NCI-H748 treated with DMSO at 0.1 percent for 48 hours (cell line): ENCODE data around the gene SPECC1.
"Not testable (repeated sequence)": the region's sequence is repeated elsewhere in the genome, so short reads cannot be mapped to it uniquely, and the experiment has no call there.

Source experiments
- DNase-seq: peaks from one replicate; lab custom pipeline; 2025; lab: John Stamatoyannopoulos, UW

Gene SPECC1

DNA sequence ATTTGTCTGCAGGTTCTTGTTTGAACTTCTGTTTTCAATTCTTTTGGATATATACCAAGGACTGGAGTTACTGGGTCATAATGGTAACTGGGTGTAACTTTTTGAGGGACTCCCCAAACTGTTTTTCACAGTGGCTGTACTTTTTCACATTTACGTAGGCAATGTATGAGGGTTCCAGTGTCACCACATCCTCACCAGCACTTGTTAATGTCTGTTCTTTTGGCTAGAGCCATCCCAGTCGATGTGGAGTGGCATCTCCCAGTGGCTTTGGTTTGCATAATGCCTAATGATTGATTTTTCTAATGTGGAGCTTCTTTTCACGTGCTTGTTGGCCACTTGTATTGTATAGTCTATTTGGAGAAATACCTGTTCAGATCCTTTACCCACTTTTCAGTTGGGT is 59.3 kb downstream of the SPECC1 start:
- no peak for DNase-seq

DNA sequence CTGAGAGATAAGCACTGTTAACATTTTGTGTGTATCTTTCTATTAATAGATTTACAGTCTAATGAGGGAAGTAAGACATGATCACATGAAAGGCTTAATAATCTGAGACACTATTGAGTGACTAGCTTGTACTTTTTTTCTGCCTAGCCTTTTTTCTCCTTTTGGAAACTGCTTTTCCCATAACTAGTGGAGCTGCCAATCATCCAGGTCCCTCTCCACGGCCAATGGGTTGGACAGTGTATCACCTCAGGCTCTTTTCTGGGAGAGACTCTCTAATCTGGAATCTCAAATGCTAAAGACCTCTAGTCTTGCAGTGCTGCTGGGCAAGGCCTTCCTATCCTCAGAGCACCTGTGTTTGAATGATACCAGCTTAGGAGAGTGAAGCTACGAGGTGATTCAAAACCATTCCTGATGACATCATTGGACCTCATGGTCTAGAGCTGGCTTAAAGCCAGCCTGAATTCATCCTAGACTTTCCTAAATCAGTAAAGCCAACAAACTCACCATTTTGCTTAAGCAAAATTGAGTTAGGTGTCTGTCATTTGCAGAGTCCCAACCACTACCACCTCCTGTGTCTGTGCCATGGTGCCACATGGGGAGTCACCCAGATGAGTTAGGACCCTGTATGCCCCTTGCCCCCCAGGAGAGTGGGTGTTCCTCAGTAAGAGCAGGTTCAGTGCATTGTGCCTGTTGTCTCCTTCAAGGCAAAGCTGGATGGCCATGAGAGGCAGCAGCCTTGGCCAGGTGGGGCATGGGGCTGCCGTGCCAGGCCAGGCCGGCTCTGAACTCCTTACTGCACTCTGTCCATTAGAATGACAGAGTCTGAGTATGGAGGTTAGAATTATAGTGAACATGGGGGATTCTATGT is 62.9 kb downstream of the SPECC1 start:
- DNase-seq = no peak

DNA sequence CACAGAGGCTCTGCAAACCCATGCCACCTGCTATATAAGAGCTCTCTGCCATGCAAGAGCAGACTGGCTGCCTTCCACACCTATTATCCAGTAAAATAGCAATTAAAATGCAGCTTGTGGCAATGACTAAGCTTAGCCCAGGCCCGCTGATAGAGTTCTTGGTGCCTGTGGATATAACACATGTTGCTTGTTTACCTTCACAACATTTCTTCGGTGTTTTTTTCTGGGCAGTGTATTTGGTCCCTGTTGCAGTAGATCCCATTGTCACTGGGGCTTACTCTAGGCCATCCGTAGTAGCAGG is 63.5 kb downstream of the SPECC1 start:
- DNase-seq = no peak

DNA sequence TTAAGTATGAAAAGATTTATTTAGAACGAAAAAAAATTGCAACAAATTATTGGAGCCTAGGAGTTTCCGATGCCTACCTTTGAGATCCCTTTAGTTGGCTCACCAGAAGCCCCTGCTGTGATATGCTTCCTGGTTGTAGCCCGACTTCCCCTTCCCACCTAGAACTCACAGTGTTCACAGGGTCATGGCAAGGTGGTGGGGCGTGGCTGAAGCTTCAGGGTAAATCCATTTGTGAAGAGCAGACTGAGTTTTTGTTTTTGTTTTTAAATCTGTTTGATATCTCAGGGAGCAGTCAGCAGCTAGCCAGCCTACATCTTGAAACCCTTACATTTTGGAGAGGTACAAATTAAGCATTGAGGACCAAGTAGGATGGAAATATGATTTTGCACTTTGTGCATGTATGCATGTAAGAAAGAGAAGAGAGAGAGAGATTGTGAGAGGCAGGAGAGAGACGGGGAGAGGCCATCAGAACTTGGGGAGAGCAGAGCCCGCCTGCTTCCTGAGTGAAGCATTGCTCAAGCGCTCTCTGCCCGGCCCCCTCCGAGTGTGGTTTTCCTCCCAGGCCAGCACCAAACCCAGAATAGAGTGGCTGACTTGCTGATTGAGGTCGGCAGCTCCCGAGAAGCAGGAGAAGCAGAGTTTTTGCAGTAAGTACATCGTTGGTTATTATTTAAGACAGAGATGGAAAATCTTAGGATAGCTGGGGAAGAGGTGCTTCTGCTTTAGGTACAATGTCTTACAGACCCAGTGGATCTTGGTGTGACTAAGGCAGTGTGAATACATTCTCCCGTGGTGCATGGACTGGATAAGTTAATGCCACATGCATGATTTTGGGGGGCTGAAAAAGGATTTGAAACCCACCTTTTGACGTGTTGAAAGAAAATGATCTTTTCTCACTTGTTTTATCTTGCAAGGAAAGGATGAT is 64.2 kb downstream of the SPECC1 start:
- no peak for DNase-seq

DNA sequence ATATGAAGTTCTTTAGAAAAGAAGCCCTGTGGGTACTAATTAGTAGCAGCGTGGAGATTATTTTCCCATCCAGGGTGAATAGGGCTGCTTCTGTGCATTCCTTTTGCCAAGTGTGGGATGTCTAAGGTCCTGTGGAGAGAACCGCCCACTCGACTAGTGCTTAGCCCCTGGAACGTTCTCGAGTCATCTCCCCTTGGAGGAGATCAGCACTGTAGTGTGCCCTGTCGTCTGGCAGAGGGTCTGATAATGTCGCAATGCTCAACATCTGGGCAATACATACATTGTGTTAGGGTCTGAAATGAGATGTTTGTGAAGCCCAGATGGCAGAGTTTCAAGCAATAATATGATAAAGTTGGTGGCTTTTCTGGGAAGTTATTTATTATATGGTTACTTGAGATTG is 64.8 kb downstream of the SPECC1 start:
- no peak for DNase-seq

DNA sequence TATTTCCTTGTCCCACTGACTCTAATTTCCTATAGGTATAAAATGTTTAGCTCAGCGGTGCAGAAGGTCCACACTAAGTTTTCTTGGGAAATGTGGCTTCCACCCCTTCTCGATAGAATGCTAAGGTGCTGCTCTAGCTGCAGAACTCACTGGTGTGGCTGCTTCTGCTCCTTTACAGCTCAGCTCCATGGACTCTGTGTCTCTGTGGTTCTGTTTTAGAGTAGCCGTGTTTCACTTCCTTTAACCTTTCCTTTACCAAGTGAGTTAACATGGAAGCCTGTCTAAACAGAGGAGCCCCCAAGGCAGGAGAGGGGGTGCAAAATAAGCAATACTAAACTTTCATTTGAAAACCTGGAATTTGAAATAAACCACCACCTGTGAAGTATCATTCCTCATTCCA is 65.3 kb downstream of the SPECC1 start:
- DNase-seq = no peak

DNA sequence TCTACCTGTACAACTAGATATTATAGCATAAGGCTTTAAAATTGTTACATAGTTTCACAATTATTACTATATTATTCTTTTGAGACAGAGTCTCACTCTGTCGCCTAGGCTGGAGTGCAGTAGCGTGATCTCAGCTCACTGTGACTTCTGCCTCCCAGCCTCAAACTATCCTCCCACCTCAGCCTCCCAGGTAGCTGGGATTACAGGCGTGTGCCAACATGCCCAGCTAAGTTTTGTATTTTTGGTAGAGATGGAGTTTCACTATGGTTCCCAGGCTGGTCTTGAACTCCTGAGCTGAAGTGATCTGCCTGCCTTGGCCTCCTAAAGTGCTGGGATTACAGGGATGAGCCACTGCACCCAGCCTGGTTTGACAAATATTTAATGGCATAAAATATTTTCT is 67.0 kb downstream of the SPECC1 start:
- DNase-seq = not testable (repeated sequence)

DNA sequence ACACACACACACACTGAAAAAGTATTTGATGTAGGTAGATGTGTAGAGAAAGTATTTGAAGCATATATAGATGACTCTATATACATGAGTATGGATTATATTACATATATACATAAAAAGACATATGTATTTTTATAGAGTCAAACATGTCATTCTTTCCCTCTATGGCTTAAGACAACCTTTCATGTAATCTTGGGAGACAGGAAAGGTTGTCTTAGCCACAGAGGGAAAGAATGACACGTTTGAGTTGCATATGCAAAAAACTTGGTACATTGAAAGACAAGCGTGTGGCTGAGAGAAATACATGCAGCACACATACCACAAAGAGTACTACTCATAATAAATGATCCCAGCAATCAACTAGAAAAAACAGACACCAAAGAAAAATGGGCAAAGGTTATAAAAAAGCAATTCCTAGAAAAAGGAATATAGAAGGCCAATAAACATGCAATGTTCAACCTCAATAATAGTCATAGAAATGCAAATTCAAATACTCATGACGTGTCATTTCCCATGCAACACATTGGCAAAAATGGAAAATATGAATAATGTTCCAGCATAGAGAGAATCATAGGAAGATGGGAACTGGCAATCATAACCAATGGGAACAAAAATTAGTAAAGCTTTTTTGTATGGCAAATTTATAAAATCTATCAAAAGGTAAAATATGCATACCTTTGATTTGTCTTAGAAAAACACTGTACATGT is 69.0 kb downstream of the SPECC1 start:
- DNase-seq = no peak

DNA sequence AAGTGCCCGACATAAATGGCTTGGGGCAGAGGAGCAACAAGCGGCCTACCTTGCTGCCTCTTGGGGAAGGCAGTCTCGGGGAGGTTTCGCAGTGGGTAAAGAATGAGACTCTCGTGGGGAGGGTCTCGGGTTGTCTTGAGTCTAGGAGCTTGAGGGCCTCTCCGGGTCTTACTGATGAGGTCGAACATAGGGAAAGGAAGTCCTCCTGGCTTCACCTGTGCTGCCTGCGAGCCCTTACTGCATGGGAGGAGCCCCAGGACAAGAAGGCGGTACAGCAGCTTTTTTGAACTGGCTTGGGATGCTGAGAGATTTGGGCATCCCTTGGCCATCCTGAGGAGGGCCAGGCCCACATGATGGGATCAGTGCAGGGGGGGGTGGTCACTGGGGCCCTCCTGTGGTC is 71.4 kb downstream of the SPECC1 start:
- DNase-seq = no peak

DNA sequence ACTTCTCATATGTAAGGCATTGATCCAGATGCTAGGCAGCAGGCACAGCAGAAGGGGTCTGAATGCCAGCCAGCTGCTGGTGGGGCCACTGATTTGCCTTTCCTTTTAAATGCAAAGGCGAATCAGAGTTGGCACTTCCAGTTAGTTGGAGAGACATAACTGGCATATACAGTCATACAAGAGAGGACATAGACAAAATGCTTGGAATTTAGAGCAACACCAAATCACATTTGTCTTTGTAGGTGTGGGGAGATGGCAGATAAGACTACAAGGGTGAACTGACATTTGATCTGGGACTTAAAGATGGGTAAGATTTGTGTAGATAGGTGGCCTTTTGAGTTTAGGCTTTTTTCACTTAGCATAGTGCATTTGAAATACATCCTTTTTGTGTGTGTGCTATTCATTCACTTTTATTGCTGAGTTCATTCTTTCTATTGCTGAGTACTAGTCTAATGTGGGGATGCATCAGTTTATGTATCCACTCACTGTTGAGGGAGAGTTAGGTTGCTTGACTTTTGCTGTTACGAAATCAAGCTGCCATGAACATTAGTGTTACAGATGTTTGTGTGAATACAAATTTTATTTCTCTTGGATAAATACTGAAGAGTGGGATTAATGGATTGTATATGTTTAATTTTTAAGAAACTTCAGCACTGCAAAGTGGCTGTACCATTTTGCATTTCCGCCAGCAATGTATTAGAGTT is 74.1 kb downstream of the SPECC1 start:
- no peak for DNase-seq

DNA sequence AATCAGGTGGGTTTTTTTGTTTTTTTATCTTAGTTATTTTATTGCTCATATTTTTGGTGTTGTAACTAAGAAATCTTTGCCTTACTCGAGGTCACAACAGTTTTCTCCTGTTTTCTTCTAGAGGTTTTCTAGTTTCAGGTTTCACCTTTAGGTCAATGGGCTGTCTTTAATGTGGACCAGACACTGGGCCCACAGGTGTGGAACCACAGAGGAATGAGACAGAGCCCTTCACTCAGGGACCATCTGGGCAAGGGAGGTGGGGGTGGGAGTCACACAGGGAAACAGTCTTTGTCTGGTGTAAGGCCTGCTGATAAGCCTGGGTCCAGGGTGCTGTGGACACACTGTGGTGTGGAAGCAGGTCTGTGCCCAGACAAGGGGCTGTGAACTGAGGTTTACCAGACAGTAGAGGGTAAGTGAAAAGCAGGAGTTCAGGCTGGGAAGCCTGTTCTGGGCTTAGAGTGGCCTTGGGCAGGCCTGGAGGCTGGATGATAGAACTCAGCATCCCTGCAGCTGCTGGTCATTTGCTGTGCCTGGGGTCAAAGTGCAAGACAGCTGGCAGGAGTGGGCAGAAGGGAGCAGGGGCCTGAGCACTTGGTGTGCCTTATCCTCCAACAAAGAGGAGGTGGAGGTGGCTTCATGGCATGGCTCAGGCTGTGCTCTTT is 75.6 kb downstream of the SPECC1 start:
- no peak for DNase-seq

DNA sequence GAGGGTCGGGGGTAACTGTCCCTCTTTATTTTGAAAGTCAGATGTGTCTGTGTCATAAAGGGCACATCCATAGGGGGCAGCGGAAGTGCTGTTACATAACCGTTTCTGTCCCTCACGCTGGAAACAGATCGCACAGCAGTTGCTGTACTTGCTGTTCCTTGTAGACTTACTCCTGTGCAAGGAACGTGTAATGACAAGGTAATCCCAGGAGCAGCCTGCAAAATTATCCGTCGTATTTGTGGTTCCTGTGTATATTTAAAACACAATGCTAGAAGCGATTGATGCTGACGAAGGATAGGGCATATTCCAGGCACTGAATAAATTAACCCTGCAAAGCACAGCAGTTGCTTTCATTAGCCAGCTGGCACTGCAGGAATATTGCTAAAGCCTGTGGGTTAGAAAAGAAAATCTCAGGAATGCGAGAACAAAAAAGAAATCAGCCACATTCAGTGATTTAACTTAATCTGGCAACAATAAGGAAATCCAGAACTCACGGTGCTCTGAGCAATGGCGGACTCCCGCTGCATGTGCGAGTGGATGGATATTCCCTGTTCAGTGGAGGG is 76.2 kb downstream of the SPECC1 start:
- DNase-seq = no peak

DNA sequence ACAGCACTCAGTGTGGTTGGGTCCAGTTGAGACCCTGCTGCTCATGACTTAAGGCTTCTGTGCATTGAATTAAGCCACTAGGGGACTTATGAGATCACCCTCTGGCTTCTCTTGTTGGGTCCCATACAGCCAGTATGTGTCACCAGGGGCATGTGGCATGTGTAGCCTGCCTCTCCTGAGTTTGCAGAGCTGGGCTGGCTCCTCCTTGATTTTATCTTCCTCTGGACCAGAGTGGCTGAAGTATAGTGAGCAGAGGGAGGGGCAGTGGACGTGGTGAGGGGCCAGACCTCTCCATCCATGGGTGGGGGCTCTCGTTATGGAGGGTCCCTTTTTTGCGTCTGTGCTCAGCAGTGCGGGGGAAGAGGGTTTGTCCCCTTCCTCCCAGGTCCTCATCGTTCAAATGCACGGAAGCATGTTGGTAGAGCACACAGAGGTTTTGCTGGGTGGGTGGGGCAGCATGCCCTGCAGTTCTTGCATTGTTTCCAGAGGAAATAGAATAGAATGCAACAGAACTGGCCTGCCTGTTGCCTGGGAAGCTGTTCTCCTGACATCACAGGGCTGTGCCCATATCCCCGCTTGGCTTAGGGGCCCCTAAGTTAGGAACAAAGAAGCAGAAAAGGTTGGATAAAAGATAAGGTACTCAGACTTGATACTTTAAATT is 77.4 kb downstream of the SPECC1 start:
- DNase-seq = no peak

DNA sequence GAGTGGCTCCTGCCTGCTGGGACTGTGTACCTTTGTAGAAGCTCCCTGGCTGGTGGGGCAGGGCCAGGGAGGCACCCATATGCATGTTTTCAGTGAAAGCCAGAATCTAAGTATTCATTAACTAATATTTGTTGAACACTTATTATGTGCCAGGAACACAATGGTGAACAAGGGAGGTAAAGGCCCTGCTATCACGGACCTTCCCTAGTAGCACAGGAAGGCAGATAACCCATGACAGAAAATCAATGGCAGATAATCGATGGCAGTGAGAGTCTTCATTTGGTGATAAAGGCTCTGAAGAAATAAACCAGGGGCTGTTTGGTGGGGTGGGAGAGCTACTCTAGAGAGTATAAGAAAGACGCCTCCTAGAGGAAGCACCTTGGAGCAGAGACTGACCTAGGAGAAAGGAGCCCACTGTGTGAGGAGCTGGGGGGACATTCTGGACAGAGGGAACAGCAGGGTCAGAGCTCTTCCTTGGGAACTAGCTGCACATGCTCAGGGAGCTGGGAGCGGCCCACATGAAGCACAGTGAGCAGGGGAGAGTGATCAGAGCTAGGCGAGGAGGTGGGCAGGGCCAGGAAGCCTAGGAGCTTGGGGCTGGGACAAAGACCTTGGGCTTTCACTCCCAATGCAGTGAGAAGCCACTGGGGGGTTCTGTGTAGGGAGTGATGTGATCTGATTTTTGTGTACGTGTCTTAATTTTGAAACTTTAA is 78.5 kb downstream of the SPECC1 start:
- DNase-seq = no peak

DNA sequence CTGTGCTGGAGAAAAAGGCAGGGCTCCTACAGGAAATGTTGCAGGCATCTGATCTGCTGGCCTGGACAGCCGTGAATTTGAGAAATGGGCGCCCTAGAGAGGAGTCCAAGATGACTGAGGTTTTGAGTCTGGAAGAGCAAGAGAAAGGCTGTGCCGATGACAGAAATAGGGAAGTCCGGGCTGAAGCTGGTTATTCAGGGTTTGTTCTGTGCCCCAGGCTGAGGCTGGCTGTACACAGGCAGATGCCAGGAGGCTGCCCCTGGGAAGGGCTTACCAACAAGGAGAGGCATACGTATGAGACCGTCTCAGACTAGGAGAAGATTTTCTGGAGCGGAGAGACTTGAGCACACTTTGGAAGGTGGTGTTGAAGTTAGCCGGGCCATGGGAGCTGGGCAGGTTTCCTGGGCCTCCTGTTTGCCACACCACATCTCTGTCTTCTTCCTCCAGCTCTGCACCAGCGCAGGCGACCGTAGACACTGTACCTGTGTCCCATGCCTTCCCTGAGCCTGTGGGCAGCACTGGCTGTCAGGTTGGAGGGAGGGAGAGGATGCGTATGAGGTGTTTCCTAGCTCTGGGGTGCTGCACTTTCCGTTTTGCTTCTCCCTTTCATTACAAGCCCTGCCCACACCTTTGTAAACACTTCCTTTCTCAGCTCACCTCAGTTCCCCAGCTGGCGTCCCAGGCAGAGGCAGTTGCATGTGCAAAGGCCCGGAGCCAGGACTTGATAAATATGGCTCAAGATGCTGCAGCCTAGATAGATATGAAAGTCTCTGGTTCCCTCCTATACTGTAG is 80.8 kb downstream of the SPECC1 start:
- no peak for DNase-seq

DNA sequence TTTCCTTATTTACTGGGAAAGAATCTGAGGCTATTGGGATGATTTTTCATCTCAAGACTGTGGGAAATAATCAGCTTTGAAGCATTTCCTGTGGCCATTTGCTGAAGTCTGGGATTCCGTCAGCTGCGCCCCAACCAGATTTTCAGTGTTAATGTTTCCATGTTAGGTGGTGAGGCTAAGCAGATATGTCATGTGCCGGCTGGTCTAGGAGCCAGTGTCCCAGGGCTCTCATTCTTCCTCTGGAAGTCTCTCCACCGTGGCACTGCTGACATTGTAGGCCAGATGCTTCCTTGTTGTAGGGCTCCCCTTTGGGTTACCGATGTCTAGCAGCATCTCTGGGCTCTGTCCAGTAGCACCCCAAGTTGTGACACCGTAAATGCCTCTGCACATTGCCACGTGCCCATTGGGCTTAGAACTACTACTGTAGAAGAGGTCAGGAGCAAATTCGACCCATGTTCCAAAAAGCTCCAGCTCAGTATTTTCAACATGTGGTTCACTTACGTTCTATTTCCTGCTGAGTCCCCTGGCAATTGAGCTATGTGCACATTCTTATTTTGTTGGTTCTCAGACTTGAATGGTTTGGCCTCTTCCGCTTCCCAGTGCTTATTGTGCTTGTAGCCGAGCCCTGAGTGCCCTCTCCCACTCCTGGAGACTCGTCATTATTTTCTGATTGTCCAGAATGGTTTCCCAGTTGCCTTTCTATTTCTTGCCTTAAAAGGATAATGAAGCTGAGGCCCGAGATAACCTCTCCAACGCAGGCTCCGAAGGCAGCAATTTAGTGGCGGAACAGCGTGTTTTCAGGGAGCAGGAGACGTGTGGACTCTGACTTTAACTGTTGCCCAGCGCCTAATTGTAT is 82.2 kb downstream of the SPECC1 start:
- no peak for DNase-seq

DNA sequence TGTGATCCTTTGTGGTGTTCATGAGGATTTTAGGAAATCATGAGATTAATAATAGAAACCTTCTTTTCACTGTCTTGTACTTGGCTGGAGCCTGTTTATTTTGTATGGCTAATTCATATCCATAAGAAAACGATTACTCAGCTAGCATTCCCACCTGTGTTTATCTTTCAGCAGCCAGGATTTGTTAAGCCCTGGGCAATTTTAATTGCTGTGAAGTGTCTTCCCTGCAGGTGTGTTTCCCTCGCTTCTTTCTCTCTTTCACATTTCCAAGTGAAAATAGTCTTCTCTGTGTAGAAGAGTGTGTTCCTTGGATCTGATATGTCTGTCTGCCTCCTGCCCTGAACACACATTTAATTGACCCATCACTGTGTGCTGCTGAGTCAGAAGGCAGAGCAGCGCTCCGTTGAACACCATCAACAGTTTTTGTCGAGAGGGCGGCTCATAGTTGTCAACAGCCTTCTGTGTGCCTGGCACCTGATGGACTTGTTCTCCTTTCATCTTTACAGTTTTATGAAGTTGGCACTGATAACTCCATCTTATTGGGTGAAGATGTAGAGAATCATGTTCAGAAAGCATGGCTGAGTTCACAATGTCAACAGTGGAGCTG is 83.2 kb downstream of the SPECC1 start:
- no peak for DNase-seq
